Duodenal mucosa (tissue), 2 donors: Measurements from ENCODE around the gene CST9.
"Not testable (repeated sequence)": the region's sequence is repeated elsewhere in the genome, so short reads cannot be mapped to it uniquely, and the experiment has no call there.

Experiments
- H3K27ac ChIP-seq: one replicate; pipeline ENCODE4 v1.7.0; 2013; ENCODE audit warnings: low read depth, low read length
- H3K27me3 ChIP-seq, 2 donors: one replicate each; pipeline ENCODE4 v1.7.0; 2013; ENCODE audit warnings: low read length in 2 of 2, control low read depth in 1 of 2; ENCODE audit not compliant: insufficient read depth in 2 of 2, control insufficient read depth in 1 of 2
- H3K36me3 ChIP-seq, 2 donors: one replicate each; pipeline ENCODE4 v1.7.0; 2013; ENCODE audit warnings: low read length in 2 of 2, control low read depth in 1 of 2; ENCODE audit not compliant: insufficient read depth in 2 of 2, control insufficient read depth in 1 of 2
- H3K4me1 ChIP-seq, 2 donors: one replicate each; pipeline ENCODE4 v1.7.0; 2013; ENCODE audit warnings: low read length in 2 of 2, control low read depth in 1 of 2; ENCODE audit not compliant: insufficient read depth in 2 of 2, control insufficient read depth in 1 of 2
- H3K4me3 ChIP-seq, 2 donors: one replicate each; pipeline ENCODE4 v1.7.0; 2013; ENCODE audit warnings: low read length in 2 of 2, low read depth in 1 of 2
- H3K9ac ChIP-seq, 2 donors: one replicate each; pipeline ENCODE4 v1.7.0; 2013; ENCODE audit warnings: low read length in 2 of 2, low read depth in 1 of 2
- H3K9me3 ChIP-seq, 2 donors: one replicate each; pipeline ENCODE4 v1.7.0; 2013; ENCODE audit warnings: low read length in 2 of 2, control low read depth in 1 of 2; ENCODE audit not compliant: control insufficient read depth in 1 of 2

Gene CST9

GRCh38 chr20:23637282-23638221, 31.8 kb upstream of the CST9 start, which contains the start of gene CST3:
Gene CST3, minus strand, starts transcription at chr20:23637955. Its CDS starts 93 bp downstream, at chr20:23637862.
- peak within 1 kb of the TSS; percentile 68 to 80 for H3K4me3 ChIP-seq
- H3K9ac ChIP-seq, result peak within 1 kb of the TSS; percentile 72 to 75
- peaks cover 0 to 25% of the 10 kb centered on the region in 2 donors for H3K36me3 ChIP-seq
- no peaks in the 10 kb centered on the region for H3K9me3 ChIP-seq
- peaks cover 26 to 29% of the 10 kb centered on the region in 2 donors for H3K4me1 ChIP-seq
- H3K27me3 ChIP-seq, result no peaks in the 10 kb centered on the region
- peak within 1 kb of the TSS; percentile 91 for H3K27ac ChIP-seq

- H3K9ac ChIP-seq, result peak overlapping the region; percentile 72 to 75
- no peaks in the 10 kb centered on the region for H3K9me3 ChIP-seq
- H3K27ac ChIP-seq, result no peak overlapping the region
- H3K4me3 ChIP-seq, result peak overlapping the region; percentile 68 to 80
- no peaks in the 10 kb centered on the region for H3K27me3 ChIP-seq
- peaks cover 0 to 32% of the 10 kb centered on the region in 2 donors for H3K36me3 ChIP-seq
- peaks cover 26 to 27% of the 10 kb centered on the region in 2 donors for H3K4me1 ChIP-seq
Observed at GRCh38 chr20:23636908-23637281, 31.2 kb upstream of the CST9 start.

GRCh38 chr20:23636182-23636907, 30.6 kb upstream of the CST9 start:
- Histone ChIP-seq H3K9me3 (no peaks in the 10 kb centered on the region), H3K9ac (peak overlapping the region; percentile 72 to 75), H3K4me1 (peaks cover 26% of the 10 kb centered on the region in 2 donors), H3K4me3 (peak overlapping the region; percentile 68 to 80), H3K27ac (no peak overlapping the region), H3K27me3 (no peaks in the 10 kb centered on the region), H3K36me3 (peaks cover 0 to 32% of the 10 kb centered on the region in 2 donors)

GRCh38 chr20:23635768-23636090, 30.0 kb upstream of the CST9 start:
- not testable (repeated sequence) for H3K27me3 ChIP-seq, H3K27ac ChIP-seq, H3K9me3 ChIP-seq, H3K9ac ChIP-seq
- H3K4me3 ChIP-seq, result peak overlapping the region; percentile 68 to 80
- peaks cover 0 to 32% of the 10 kb centered on the region in 2 donors for H3K36me3 ChIP-seq
- peaks cover 26% of the 10 kb centered on the region in 2 donors for H3K4me1 ChIP-seq

- Histone ChIP-seq H3K27me3 (no peaks in the 10 kb centered on the region), H3K9ac (no peak overlapping the region), H3K9me3 (no peaks in the 10 kb centered on the region), H3K27ac (no peak overlapping the region), H3K4me1 (peaks cover 27 to 28% of the 10 kb centered on the region in 2 donors), H3K36me3 (peaks cover 0 to 32% of the 10 kb centered on the region in 2 donors), H3K4me3 (peak overlapping the region in 1 of 2 donors; percentile 34)
Observed at GRCh38 chr20:23634985-23635767, 29.5 kb upstream of the CST9 start.

GRCh38 chr20:23634044-23634801, 28.5 kb upstream of the CST9 start:
- no peak overlapping the region for H3K27ac ChIP-seq
- no peak overlapping the region for H3K9ac ChIP-seq
- peaks cover 26 to 27% of the 10 kb centered on the region in 2 donors for H3K4me1 ChIP-seq
- H3K27me3 ChIP-seq, result no peaks in the 10 kb centered on the region
- H3K4me3 ChIP-seq, result no peak overlapping the region
- peaks cover 0 to 32% of the 10 kb centered on the region in 2 donors for H3K36me3 ChIP-seq
- no peaks in the 10 kb centered on the region for H3K9me3 ChIP-seq

GRCh38 chr20:23632711-23633573, 27.2 kb upstream of the CST9 start:
- no peak overlapping the region for H3K4me3 ChIP-seq
- no peak overlapping the region for H3K27ac ChIP-seq
- H3K36me3 ChIP-seq, result peaks cover 0 to 32% of the 10 kb centered on the region in 2 donors
- H3K9ac ChIP-seq, result no peak overlapping the region
- H3K4me1 ChIP-seq, result peaks cover 32 to 35% of the 10 kb centered on the region in 2 donors
- no peaks in the 10 kb centered on the region for H3K27me3 ChIP-seq
- no peaks in the 10 kb centered on the region for H3K9me3 ChIP-seq

GRCh38 chr20:23631981-23632710, 26.4 kb upstream of the CST9 start:
- Histone ChIP-seq H3K27ac (no peak overlapping the region), H3K4me1 (peaks cover 32 to 35% of the 10 kb centered on the region in 2 donors), H3K4me3 (no peak overlapping the region), H3K36me3 (peaks cover 0 to 32% of the 10 kb centered on the region in 2 donors), H3K27me3 (no peaks in the 10 kb centered on the region), H3K9me3 (no peaks in the 10 kb centered on the region), H3K9ac (no peak overlapping the region)
